ENCODE data around the gene NDUFB7.

- TF ChIP-seq POLR2A (IDR thresholded peaks at IDR 0.05) (peak; percentile 25), CTCF (IDR thresholded peaks at IDR 0.05) (peak in 3 of 4 experiments; percentile 37 to 64 (median 50))
Measured at GRCh38 chr19:14551134-14552005, 20.5 kb downstream of the NDUFB7 start.
